ENCODE measurements around the gene CRIM1. TPM values are rescaled to one million over a fixed set of nuclear protein-coding genes. Genes with fewer than 3 reads are reported as not detected.

CRIM1 gene
- total and polyA plus RNA-seq, 4 donors: 2.2 to 22.1 (median 9.6) TPM

DNA sequence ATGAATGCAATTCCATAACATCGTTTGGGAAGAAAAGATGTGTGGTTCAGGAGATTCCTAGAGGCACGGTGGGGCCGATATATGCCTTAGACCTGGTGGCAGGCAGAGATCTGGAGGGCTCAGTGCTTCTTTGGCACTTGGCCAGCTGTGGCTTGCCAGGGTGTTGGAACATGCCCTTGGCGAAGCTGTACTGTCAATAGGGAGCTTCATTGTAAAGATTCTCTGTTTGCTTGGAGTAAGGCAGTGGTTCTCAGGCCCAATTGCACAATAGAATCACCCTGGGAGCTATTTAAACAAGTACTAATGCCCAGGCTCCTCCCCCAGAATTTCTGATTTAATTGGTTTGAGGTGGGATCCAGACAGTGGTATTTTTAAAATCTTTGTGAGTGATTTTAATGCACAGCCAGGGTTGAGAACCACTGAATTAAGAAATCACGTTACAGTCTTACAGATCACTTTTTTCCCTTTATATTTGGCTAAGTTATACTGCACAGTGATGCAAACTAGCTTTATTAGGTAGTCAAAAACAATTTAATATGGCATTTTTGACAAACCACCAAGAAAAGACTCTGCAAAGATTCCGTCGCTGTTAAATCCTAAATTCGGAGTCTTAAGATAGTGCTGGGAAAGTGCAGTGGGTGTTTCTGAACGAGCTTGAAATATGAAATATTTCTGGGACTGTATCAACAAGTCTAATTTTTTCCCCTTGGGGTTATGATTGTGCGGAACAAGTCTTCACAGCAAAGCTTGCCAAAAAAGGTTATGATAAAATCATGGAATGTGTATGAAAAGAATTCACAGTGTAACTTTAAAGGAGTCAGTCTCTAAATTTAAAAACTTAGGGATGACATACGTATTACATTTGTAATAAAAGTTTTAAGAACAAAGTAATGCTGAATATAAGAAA, 78.0 kb downstream of the CRIM1 start:
- Histone ChIP-seq H3K27ac (ENCODE audit: low read depth in 1 of 2, low read length in 2 of 2) (peak overlapping the region in 1 of 2 donors; percentile 37), H3K4me1 (ENCODE audit: control insufficient read depth in 4 of 4, insufficient read depth in 4 of 4, low read length in 3 of 4) (peaks cover 0 to 4% (median under 1%) of the 10 kb centered on the region in 4 donors), H3K27me3 (ENCODE audit: control insufficient read depth in 4 of 4, insufficient read depth in 4 of 4, low read length in 3 of 4) (no peaks in the 10 kb centered on the region), H3K36me3 (ENCODE audit: control insufficient read depth in 4 of 4, insufficient read depth in 3 of 4, low read depth in 1 of 4, low read length in 3 of 4) (no peaks in the 10 kb centered on the region), H3K9ac (ENCODE audit: low read depth in 1 of 2, low read length in 2 of 2) (no peak overlapping the region), H3K4me3 (ENCODE audit: low read depth in 1 of 3, low read length in 3 of 3) (no peak overlapping the region), H3K9me3 (ENCODE audit: control insufficient read depth in 4 of 4, low read length in 3 of 4) (no peaks in the 10 kb centered on the region)
- WGBS: 71% methylated on average over 11 of the region's 11 CpGs
- TF ChIP-seq NR2F2 (IDR thresholded peaks at IDR 0.05): peak; percentile 30
- TF ChIP-seq MAX (IDR thresholded peaks at IDR 0.05): no peak
- TF ChIP-seq, protein P1, sequence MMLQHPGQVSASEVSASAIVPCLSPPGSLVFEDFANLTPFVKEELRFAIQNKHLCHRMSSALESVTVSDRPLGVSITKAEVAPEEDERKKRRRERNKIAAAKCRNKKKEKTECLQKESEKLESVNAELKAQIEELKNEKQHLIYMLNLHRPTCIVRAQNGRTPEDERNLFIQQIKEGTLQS (IDR thresholded peaks at IDR 0.05): no peak
- no peak for TF ChIP-seq SP1 (IDR thresholded peaks at IDR 0.05)
- TF ChIP-seq TAF1 (conservative IDR thresholded peaks at IDR 0.05): no peak
- no peak for TF ChIP-seq GABPA (IDR thresholded peaks at IDR 0.05 in 1 of 2, conservative IDR thresholded peaks at IDR 0.05 in 1 of 2)
- TF ChIP-seq JUND (IDR thresholded peaks at IDR 0.05): no peak
- DNase-seq (ENCODE audit: low spot score): no peak

- Histone ChIP-seq H3K9ac (ENCODE audit: low read depth in 1 of 2, low read length in 2 of 2) (no peak overlapping the region), H3K36me3 (ENCODE audit: control insufficient read depth in 4 of 4, insufficient read depth in 3 of 4, low read depth in 1 of 4, low read length in 3 of 4) (no peaks in the 10 kb centered on the region), H3K9me3 (ENCODE audit: control insufficient read depth in 4 of 4, low read length in 3 of 4) (no peaks in the 10 kb centered on the region), H3K4me3 (ENCODE audit: low read depth in 1 of 3, low read length in 3 of 3) (no peak overlapping the region), H3K27me3 (ENCODE audit: control insufficient read depth in 4 of 4, insufficient read depth in 4 of 4, low read length in 3 of 4) (peaks cover 0 to 2% (median 0%) of the 10 kb centered on the region in 4 donors), H3K27ac (ENCODE audit: low read depth in 1 of 2, low read length in 2 of 2) (no peak overlapping the region), H3K4me1 (ENCODE audit: control insufficient read depth in 4 of 4, insufficient read depth in 4 of 4, low read length in 3 of 4) (no peaks in the 10 kb centered on the region)
- TF ChIP-seq NR2F2 (IDR thresholded peaks at IDR 0.05) (no peak), EGR1 (IDR thresholded peaks at IDR 0.05; ENCODE audit: low read depth in 2 of 2) (no peak), ZBTB33 (IDR thresholded peaks at IDR 0.05) (no peak), HNF4G (IDR thresholded peaks at IDR 0.05) (no peak), YY1 (IDR thresholded peaks at IDR 0.05) (no peak), REST (IDR thresholded peaks at IDR 0.05) (no peak), SP1 (IDR thresholded peaks at IDR 0.05) (no peak), HNF4A (conservative IDR thresholded peaks at IDR 0.05) (no peak), RAD21 (IDR thresholded peaks at IDR 0.05) (no peak)
- DNase-seq (ENCODE audit: low spot score): no peak
- 84% methylated on average over 3 of the region's 3 CpGs for whole genome bisulfite sequencing
Measured at GRCh38 chr2:36438449-36438977, 82.9 kb downstream of the CRIM1 start.
